ENCODE data around the gene KCND2. TPM values are rescaled to one million over a fixed set of nuclear protein-coding genes. Genes with fewer than 3 reads are reported as not detected.

Gene KCND2
- total and polyA plus RNA-seq, 2 donors: 0.11 to 0.19 TPM

DNA sequence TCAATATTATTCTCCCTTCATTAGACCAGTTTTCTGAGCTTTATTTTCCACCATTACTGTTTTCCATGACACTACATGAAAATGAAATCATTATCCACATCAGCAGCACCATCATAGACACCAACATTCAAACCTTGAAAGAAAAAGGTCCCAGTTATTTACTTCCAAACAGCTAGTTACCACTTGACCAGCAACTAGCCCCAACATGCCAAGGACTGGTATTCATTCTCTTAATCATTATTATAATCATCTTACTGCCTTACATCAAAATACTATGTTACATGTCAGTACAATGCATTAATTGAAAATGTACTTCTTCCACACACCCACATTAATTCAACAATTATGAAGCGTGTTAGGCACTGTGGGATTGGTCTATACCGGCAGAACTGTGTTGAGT lies 385.5 kb downstream of the KCND2 start:
- Histone ChIP-seq H3K4me1 (ENCODE audit: control insufficient read depth in 2 of 2, insufficient read depth in 2 of 2, low read length in 2 of 2) (no peaks in the 10 kb centered on the region), H3K27me3 (ENCODE audit: control insufficient read depth in 2 of 2, insufficient read depth in 1 of 2, low read length in 1 of 2) (no peaks in the 10 kb centered on the region), H3K36me3 (ENCODE audit: control insufficient read depth in 2 of 2, insufficient read depth in 2 of 2, low read length in 1 of 2) (no peaks in the 10 kb centered on the region), H3K4me3 (ENCODE audit: low read length in 2 of 2) (no peak overlapping the region), H3K27ac (ENCODE audit: low read depth in 1 of 2, low read length in 1 of 2) (no peak overlapping the region), H3K9me3 (ENCODE audit: control insufficient read depth in 2 of 2, insufficient read depth in 1 of 2, low read length in 1 of 2) (no peaks in the 10 kb centered on the region)
- 94% methylated on average over 2 of the region's 2 CpGs for WGBS
- no peak for DNase-seq (ENCODE audit: low read depth in 6 of 9, low spot score in 9 of 9)

DNA sequence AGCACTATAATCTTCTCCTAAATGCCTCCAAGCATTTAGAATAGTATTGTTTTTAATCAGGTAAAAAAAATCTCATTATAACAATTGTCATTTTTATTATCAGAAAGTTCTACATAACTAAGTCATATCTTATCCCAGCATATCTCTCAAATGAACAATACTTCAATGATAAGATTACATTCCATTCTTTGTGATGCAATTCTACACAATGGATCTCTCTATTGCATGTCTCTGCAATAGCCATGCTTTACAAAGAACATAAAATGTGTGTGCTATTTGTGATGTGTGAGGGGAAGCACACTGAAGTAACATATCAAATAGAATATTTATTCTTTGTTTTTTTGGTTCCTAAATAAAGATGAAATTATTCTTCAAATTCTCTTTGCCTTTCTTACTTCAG lies 389.3 kb downstream of the KCND2 start:
- Histone ChIP-seq H3K27me3 (ENCODE audit: control insufficient read depth in 2 of 2, insufficient read depth in 1 of 2, low read length in 1 of 2) (no peaks in the 10 kb centered on the region), H3K4me1 (ENCODE audit: control insufficient read depth in 2 of 2, insufficient read depth in 2 of 2, low read length in 2 of 2) (no peaks in the 10 kb centered on the region), H3K9me3 (ENCODE audit: control insufficient read depth in 2 of 2, insufficient read depth in 1 of 2, low read length in 1 of 2) (no peaks in the 10 kb centered on the region), H3K4me3 (ENCODE audit: low read length in 2 of 2) (no peak overlapping the region), H3K27ac (ENCODE audit: low read depth in 1 of 2, low read length in 1 of 2) (no peak overlapping the region), H3K36me3 (ENCODE audit: control insufficient read depth in 2 of 2, insufficient read depth in 2 of 2, low read length in 1 of 2) (no peaks in the 10 kb centered on the region)
- DNase-seq (ENCODE audit: low read depth in 6 of 9, low spot score in 9 of 9): no peak

DNA sequence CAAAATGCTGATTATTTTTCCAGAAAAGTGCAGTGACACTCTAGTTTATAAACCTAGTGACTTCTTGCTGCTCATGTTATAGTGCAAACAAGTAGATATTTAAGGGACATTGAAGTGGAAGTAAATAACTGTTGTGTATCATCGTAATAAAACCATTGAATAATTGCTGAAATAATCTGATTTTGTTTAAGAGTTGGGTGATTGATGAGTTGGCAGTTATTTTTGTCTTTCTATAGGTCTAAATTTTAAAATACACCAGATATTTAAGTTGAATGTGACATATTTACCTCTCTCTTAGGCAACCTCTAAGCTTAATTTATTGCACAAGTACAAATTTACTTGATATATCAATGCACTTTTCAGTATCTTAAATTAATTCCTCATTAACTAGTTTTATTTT lies 392.1 kb downstream of the KCND2 start:
- DNase-seq (ENCODE audit: low read depth in 6 of 9, low spot score in 9 of 9): no peak
- Histone ChIP-seq H3K36me3 (ENCODE audit: control insufficient read depth in 2 of 2, insufficient read depth in 2 of 2, low read length in 1 of 2) (no peaks in the 10 kb centered on the region), H3K9me3 (ENCODE audit: control insufficient read depth in 2 of 2, insufficient read depth in 1 of 2, low read length in 1 of 2) (no peaks in the 10 kb centered on the region), H3K27me3 (ENCODE audit: control insufficient read depth in 2 of 2, insufficient read depth in 1 of 2, low read length in 1 of 2) (no peaks in the 10 kb centered on the region), H3K27ac (ENCODE audit: low read depth in 1 of 2, low read length in 1 of 2) (no peak overlapping the region), H3K4me1 (ENCODE audit: control insufficient read depth in 2 of 2, insufficient read depth in 2 of 2, low read length in 2 of 2) (no peaks in the 10 kb centered on the region), H3K4me3 (ENCODE audit: low read length in 2 of 2) (no peak overlapping the region)
- 91% methylated on average over 1 of the region's 1 CpG for WGBS

DNA sequence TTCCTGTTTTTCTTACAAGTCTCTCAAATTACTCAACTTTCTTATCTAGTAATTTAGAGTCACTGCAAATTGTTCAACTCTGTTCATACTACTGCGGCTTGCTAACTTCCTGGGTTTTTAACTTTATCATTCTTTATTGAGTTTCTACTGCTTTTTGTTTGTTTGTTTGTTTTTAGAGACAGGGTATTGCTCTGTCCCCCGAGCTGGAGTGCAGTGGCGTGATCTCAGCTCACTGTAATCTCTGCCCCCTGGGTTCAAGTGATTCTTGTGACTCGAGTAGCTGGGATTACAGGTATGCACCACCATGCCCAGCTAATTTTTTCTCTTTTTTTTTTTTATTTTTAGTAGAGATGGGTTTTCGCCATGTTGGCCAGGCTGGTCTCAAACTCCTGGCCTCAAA lies 402.1 kb downstream of the KCND2 start:
- Histone ChIP-seq H3K4me3 (ENCODE audit: low read length in 2 of 2) (no peak overlapping the region), H3K36me3 (ENCODE audit: control insufficient read depth in 2 of 2, insufficient read depth in 2 of 2, low read length in 1 of 2) (no peaks in the 10 kb centered on the region), H3K27ac (ENCODE audit: low read depth in 1 of 2, low read length in 1 of 2) (no peak overlapping the region), H3K27me3 (ENCODE audit: control insufficient read depth in 2 of 2, insufficient read depth in 1 of 2, low read length in 1 of 2) (no peaks in the 10 kb centered on the region), H3K4me1 (ENCODE audit: control insufficient read depth in 2 of 2, insufficient read depth in 2 of 2, low read length in 2 of 2) (no peaks in the 10 kb centered on the region), H3K9me3 (ENCODE audit: control insufficient read depth in 2 of 2, insufficient read depth in 1 of 2, low read length in 1 of 2) (no peaks in the 10 kb centered on the region)
- 83% methylated on average over 5 of the region's 5 CpGs for WGBS
- DNase-seq (ENCODE audit: low read depth in 6 of 9, low spot score in 9 of 9): no peak

DNA sequence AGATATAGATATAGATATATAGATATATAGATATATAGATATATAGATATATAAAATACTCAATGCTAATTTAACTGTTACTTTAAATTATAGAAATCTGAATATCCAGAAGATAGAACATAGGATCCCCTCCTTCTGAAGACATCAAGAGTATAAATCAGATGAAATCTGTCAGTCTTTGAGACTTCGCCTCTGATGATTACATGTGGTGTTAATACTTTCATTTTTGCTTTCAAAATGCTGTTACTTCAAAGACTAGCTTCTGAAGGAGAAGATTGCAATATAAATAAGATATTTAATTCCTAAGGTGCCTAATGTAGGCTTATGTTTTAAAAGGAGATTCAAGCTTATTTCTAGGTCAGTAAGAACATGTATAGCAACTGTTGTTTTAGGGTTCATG lies 404.6 kb downstream of the KCND2 start:
- H3K36me3 ChIP-seq (ENCODE audit: control insufficient read depth in 2 of 2, insufficient read depth in 2 of 2, low read length in 1 of 2): no peaks in the 10 kb centered on the region
- no peaks in the 10 kb centered on the region for H3K9me3 ChIP-seq (ENCODE audit: control insufficient read depth in 2 of 2, insufficient read depth in 1 of 2, low read length in 1 of 2)
- 94% methylated on average over 1 of the region's 1 CpG for WGBS
- no peak overlapping the region for H3K27ac ChIP-seq (ENCODE audit: low read depth in 1 of 2, low read length in 1 of 2)
- H3K4me1 ChIP-seq (ENCODE audit: control insufficient read depth in 2 of 2, insufficient read depth in 2 of 2, low read length in 2 of 2): no peaks in the 10 kb centered on the region
- no peak for DNase-seq (ENCODE audit: low read depth in 6 of 9, low spot score in 9 of 9)
- H3K27me3 ChIP-seq (ENCODE audit: control insufficient read depth in 2 of 2, insufficient read depth in 1 of 2, low read length in 1 of 2): no peaks in the 10 kb centered on the region
- no peak overlapping the region for H3K4me3 ChIP-seq (ENCODE audit: low read length in 2 of 2)

DNA sequence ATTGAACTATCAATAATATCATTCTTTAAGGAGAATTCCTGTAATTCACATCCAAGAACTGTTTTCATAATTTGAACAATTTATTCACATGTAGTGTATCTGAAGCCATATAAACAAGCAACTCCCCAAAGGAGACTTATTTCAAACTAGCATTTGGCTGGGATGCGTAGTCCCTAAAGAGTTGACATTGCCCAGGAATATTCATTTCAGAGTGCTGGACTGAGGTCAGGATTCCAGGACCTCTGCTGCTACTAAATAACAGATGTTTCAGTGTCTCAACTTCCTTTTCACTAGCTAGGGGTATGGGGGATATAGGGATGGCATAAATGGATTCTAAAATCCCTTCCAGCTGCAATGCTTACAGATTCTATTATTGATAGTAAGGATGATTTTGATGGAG lies 408.0 kb downstream of the KCND2 start:
- no peaks in the 10 kb centered on the region for H3K4me1 ChIP-seq (ENCODE audit: control insufficient read depth in 2 of 2, insufficient read depth in 2 of 2, low read length in 2 of 2)
- no peaks in the 10 kb centered on the region for H3K27me3 ChIP-seq (ENCODE audit: control insufficient read depth in 2 of 2, insufficient read depth in 1 of 2, low read length in 1 of 2)
- WGBS: 95% methylated on average over 1 of the region's 1 CpG
- H3K4me3 ChIP-seq (ENCODE audit: low read length in 2 of 2): no peak overlapping the region
- no peaks in the 10 kb centered on the region for H3K36me3 ChIP-seq (ENCODE audit: control insufficient read depth in 2 of 2, insufficient read depth in 2 of 2, low read length in 1 of 2)
- H3K9me3 ChIP-seq (ENCODE audit: control insufficient read depth in 2 of 2, insufficient read depth in 1 of 2, low read length in 1 of 2): no peaks in the 10 kb centered on the region
- no peak for DNase-seq (ENCODE audit: low read depth in 6 of 9, low spot score in 9 of 9)
- no peak overlapping the region for H3K27ac ChIP-seq (ENCODE audit: low read depth in 1 of 2, low read length in 1 of 2)

DNA sequence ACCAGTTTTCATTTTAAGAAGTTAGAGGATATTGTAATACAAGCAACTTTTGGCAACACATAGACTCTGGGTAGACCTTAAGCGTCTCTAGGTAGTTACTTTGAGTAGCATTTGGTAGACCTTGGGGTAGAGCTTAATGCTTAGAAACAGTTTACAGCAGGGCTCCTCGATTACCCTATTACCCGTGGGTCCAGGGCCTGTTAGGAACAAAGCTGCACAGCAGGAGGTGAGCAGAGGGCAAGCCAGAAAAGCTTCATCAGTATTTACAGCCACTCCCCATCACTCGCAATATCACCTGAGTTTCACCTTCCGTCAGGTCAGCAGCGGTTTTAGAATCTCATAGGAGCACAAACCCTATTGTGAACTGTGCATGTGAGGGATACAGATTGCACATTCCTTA lies 411.5 kb downstream of the KCND2 start:
- WGBS: 79% methylated on average over 6 of the region's 6 CpGs

DNA sequence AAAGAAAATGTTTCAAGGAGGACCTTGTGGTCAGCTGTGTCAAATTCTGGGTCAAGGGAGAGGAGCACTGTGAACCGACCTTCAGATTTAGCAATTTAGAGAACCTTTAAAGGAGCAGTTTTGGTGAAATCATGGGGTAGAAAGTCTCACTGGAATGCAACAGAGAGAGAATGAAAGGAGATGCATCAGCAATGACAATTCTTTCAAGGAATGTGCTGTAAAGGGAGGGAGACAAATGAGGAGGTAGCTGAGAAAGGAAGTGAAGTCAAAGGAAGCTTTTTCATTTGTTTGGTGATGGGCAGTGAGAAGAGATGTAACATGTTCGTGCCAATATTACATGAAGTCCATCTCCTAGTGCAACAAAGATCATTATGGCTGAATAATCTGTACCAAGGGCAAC lies 418.9 kb downstream of the KCND2 start:
- Histone ChIP-seq H3K27ac (ENCODE audit: low read depth in 1 of 2, low read length in 1 of 2) (no peak overlapping the region), H3K4me3 (ENCODE audit: low read length in 2 of 2) (no peak overlapping the region), H3K9me3 (ENCODE audit: control insufficient read depth in 2 of 2, insufficient read depth in 1 of 2, low read length in 1 of 2) (no peaks in the 10 kb centered on the region), H3K36me3 (ENCODE audit: control insufficient read depth in 2 of 2, insufficient read depth in 2 of 2, low read length in 1 of 2) (no peaks in the 10 kb centered on the region), H3K27me3 (ENCODE audit: control insufficient read depth in 2 of 2, insufficient read depth in 1 of 2, low read length in 1 of 2) (no peaks in the 10 kb centered on the region), H3K4me1 (ENCODE audit: control insufficient read depth in 2 of 2, insufficient read depth in 2 of 2, low read length in 2 of 2) (no peaks in the 10 kb centered on the region)
- WGBS: 83% methylated on average over 2 of the region's 2 CpGs
- no peak for DNase-seq (ENCODE audit: low read depth in 6 of 9, low spot score in 9 of 9)

More for the DNA sequence above, 411.5 kb downstream of the KCND2 start:
- no peak overlapping the region for H3K27ac ChIP-seq (ENCODE audit: low read depth in 1 of 2, low read length in 1 of 2)
- no peak for DNase-seq (ENCODE audit: low read depth in 6 of 9, low spot score in 9 of 9)
- H3K36me3 ChIP-seq (ENCODE audit: control insufficient read depth in 2 of 2, insufficient read depth in 2 of 2, low read length in 1 of 2): no peaks in the 10 kb centered on the region
- H3K4me3 ChIP-seq (ENCODE audit: low read length in 2 of 2): no peak overlapping the region
- H3K9me3 ChIP-seq (ENCODE audit: control insufficient read depth in 2 of 2, insufficient read depth in 1 of 2, low read length in 1 of 2): no peaks in the 10 kb centered on the region
- no peaks in the 10 kb centered on the region for H3K27me3 ChIP-seq (ENCODE audit: control insufficient read depth in 2 of 2, insufficient read depth in 1 of 2, low read length in 1 of 2)
- H3K4me1 ChIP-seq (ENCODE audit: control insufficient read depth in 2 of 2, insufficient read depth in 2 of 2, low read length in 2 of 2): no peaks in the 10 kb centered on the region

DNA sequence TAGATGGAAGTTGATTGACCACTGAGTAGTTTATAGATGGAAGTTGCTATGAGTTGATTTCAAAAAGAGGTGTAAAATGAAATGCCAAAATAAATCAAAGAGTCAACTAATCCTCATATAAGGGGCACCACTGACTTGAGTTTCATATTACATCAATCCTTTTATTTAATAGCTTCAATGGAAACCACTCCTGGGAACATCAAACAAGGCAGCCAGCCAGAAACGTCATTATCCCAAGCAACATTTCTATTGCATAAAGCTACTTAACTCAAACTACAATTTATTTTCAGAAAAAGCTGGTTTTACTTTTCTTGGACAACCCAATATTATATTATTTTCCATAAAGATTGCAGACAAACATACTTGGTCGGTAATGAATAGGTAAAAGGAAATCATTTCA lies 422.9 kb downstream of the KCND2 start:
- 83% methylated on average over 2 of the region's 2 CpGs for WGBS
- no peak overlapping the region for H3K4me3 ChIP-seq (ENCODE audit: low read length in 2 of 2)

DNA sequence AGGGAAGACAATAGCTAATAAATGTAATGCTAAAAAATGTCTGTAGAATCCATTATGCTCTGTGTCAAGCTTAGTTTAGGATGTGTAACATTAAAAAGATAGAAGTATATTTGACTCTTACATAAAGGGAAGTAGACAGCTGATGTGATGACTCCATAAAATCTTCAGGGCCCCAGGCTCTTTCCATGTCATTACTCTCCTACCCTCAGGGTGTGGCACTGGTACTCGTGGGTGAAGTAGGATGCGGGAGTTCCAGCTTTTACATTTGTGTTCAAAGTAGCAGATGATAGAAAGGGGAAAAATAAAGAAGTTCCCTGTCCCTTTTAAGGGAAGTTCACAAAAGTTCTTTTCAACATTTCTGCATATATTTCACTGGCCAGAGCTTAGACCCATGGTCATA lies 427.8 kb downstream of the KCND2 start:
- Histone ChIP-seq H3K36me3 (ENCODE audit: control insufficient read depth in 2 of 2, insufficient read depth in 2 of 2, low read length in 1 of 2) (no peaks in the 10 kb centered on the region), H3K4me3 (ENCODE audit: low read length in 2 of 2) (no peak overlapping the region), H3K4me1 (ENCODE audit: control insufficient read depth in 2 of 2, insufficient read depth in 2 of 2, low read length in 2 of 2) (no peaks in the 10 kb centered on the region), H3K27ac (ENCODE audit: low read depth in 1 of 2, low read length in 1 of 2) (no peak overlapping the region), H3K27me3 (ENCODE audit: control insufficient read depth in 2 of 2, insufficient read depth in 1 of 2, low read length in 1 of 2) (no peaks in the 10 kb centered on the region), H3K9me3 (ENCODE audit: control insufficient read depth in 2 of 2, insufficient read depth in 1 of 2, low read length in 1 of 2) (no peaks in the 10 kb centered on the region)
- DNase-seq (ENCODE audit: low read depth in 6 of 9, low spot score in 9 of 9): no peak
- 91% methylated on average over 2 of the region's 2 CpGs for WGBS

More for the DNA sequence above, 422.9 kb downstream of the KCND2 start:
- Histone ChIP-seq H3K36me3 (ENCODE audit: control insufficient read depth in 2 of 2, insufficient read depth in 2 of 2, low read length in 1 of 2) (no peaks in the 10 kb centered on the region), H3K27me3 (ENCODE audit: control insufficient read depth in 2 of 2, insufficient read depth in 1 of 2, low read length in 1 of 2) (no peaks in the 10 kb centered on the region), H3K27ac (ENCODE audit: low read depth in 1 of 2, low read length in 1 of 2) (no peak overlapping the region), H3K9me3 (ENCODE audit: control insufficient read depth in 2 of 2, insufficient read depth in 1 of 2, low read length in 1 of 2) (no peaks in the 10 kb centered on the region), H3K4me1 (ENCODE audit: control insufficient read depth in 2 of 2, insufficient read depth in 2 of 2, low read length in 2 of 2) (no peaks in the 10 kb centered on the region)
- no peak for DNase-seq (ENCODE audit: low read depth in 6 of 9, low spot score in 9 of 9)
